ENCODE results near the gene MAPRE3.

MAPRE3 gene

DNA sequence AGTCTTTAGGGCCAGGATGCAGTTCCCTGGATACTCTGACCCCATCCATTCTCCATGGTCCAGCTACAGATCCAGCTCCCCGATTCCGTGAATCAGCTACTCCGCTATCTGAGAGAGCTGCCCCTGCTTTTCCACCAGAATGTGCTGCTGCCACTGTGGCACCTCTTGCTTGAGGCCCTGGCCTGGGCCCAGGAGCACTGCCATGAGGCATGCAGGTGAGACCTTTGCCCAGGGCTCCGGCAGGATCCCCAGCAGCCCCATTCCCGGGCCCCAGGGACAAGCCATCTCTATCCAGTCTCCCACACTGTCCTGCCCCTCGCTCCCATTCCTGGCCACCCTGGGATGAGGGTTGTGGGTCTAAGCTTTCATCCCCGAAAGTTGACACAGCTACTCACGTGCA is 69.8 kb downstream of the MAPRE3 start:
- no peak for DNase-seq (ENCODE audit: low read depth)

- no peak for DNase-seq (ENCODE audit: low read depth)
These were observed 71.3 kb downstream of the MAPRE3 start for GRCh38 chr2:27041752-27042151.

DNA sequence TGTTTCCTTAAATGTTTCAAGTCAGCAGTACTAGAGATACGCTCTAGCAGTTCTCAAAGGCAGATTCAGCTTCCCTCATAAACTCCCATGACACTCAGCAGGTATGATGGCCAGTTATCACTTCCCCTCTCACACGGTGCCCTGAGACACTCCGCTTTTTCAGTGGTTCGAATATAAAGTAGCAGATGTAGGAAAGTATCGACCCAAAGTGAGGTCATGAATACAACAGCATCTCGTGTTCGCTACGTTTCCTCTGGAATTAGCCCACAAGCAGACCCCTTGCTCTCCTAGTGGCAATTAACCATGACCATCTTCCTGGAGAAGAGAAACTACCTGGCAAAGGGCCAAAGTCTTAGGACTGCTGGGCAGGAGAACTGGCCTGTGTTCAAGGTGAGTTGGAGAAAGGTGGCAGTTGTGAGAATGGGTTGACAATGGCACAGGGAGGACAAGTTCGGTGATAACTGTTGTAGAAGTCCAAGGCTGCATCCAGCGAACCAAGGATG is 71.8 kb downstream of the MAPRE3 start:
- no peak for DNase-seq (ENCODE audit: low read depth)

DNA sequence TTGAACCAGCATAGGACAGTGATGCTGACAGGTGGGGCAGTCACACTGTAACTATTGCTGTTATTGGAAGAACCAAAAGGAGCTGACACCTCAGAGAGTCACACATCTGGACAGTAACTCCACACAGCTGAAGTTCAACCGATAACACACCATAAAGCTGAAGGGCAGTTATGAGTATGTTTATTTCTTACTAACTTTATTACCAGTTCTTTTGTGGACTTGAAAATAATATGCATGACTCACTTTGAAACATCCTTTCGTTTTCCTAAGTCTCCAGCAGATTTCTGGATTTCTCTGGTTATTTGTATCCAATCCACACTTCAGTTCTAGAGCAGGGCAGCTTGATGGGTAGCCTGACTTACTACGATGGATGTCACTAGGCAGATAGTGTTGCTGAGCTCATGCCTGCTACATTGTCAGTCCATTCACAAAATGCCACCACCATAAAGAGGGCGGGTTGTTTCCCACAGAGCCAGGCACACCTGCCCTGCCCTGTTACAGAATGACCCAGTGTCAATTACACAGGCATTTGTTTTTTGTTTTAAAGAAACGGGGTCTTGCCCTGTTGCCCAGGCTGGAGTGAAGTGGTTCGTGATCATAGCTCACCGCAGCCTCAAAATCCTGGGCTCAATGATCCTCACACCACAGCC is 72.7 kb downstream of the MAPRE3 start:
- DNase-seq (ENCODE audit: low read depth), result no peak

GRCh38 chr2:27049422-27050280 is 79.2 kb downstream of the MAPRE3 start:
- peak; percentile 42 for DNase-seq (ENCODE audit: low read depth)

DNA sequence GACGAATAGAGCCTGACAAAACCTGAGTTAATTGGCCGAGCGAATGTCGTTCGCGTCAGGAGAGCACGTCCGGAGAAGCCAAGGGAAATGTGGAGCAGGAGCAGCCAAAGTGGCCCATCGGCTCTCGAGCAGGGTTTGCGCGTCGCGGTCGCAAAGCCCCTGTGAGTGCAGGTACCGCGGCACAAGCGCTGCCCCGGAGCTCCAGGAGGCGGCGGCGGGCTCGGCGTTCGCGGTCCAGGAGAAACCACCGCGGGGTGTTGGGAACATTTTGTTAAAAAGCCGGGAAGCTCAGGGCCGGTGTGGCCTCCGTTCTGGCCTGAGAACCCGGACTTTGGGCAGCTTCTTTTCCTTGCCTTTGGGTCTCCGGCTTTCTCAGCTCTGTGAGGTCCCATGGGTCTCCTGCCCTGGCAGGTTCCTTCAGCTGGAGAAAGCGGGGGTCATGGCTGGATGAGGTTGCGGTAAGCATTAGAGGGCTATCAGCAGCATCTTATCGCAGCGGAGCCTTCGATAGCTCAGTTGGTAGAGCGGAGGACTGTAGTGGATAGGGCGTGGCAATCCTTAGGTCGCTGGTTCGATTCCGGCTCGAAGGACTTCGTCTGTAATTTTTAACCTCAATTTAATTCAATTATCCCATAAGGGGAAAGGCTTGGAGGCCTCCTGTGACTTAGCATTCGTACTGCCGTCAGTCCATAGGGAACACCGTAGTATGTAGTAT is 80.0 kb downstream of the MAPRE3 start:
- peak; percentile 84 for DNase-seq (ENCODE audit: low read depth)

GRCh38 chr2:27050996-27051901 is 80.8 kb downstream of the MAPRE3 start, which contains the start of gene AGBL5:
Gene AGBL5, plus strand, starts transcription at chr2:27051668. Its CDS starts 1,291 bp downstream, at chr2:27052959.
- DNase-seq (ENCODE audit: low read depth), result peak; percentile 90

DNA sequence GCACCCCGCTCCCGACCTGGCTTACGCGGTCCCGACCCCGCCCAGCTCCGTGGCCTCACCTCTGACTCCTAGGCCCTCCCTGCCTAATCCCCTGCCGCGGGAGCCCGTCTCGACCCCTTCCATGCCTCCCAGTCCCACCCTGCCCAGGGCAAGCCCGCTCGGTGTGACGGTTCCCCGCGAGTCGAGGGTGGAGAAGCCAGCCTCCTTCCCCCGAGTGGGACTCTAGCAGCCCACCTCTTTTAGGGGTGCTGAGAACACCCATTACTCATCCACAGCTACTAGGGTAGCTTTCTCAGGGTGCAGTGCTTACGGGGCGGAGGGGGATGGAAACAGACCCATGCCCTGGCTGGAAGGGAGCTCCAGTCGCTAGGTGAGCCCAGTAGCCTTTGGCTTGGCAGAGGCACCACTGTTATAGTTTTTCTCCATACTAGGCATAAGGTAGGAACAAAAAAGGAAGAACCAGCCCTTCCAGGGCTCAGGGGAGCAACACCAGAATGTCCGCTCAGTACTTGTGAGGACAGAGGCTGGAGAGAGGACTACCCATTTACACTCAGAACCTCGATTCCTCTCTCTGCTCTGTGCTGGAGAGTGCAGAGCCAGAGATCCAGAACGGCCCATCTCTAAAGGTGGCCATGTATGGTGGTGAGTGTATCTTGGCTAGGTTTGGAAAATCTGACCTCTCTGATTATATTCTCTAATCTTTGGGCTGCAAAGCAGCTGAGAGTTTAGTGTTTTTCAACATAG is 81.6 kb downstream of the MAPRE3 start:
- DNase-seq (ENCODE audit: low read depth), result no peak

- no peak for DNase-seq (ENCODE audit: low read depth)
These were observed 82.9 kb downstream of the MAPRE3 start for GRCh38 chr2:27053321-27053720.

- no peak for DNase-seq (ENCODE audit: low read depth)
These were observed 83.3 kb downstream of the MAPRE3 start for GRCh38 chr2:27053776-27054175.

GRCh38 chr2:27054721-27055120 is 84.3 kb downstream of the MAPRE3 start:
- no peak for DNase-seq (ENCODE audit: low read depth)

GRCh38 chr2:27057184-27057583 is 86.7 kb downstream of the MAPRE3 start:
- DNase-seq (ENCODE audit: low read depth), result no peak

GRCh38 chr2:27058210-27058609 is 87.8 kb downstream of the MAPRE3 start:
- DNase-seq (ENCODE audit: low read depth), result no peak

DNA sequence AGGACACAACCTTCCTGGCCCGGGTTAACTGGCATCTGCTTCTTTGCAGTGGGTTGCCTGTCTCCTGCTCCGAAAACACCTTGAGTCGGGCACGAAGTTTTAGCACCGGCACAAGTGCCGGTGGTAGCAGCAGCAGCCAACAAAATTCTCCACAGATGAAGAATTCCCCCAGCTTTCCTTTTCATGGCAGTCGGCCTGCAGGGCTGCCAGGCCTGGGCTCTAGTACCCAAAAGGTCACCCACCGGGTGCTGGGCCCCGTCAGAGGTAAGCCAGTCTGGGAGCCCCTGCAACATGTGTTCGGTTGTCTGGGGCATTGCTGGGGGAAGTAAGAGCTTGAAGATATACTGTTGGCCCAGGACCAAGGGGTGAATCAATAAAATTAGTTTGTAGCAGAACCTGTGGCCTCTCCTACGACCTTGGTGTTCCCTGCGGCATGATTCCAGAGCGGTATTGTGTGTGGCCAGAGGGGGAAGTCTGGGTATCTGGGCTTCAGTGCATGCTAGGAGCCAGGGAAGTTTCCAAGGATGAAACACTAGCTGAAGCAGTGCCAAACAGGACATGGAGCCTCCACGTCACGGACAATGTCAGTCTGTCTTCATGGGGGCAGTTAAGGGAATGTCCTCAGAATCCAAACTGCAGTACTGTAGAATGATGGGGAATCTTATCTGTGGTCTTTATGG is 88.8 kb downstream of the MAPRE3 start:
- no peak for DNase-seq (ENCODE audit: low read depth)

GRCh38 chr2:27060323-27060722 is 89.9 kb downstream of the MAPRE3 start:
- no peak for DNase-seq (ENCODE audit: low read depth)

DNA sequence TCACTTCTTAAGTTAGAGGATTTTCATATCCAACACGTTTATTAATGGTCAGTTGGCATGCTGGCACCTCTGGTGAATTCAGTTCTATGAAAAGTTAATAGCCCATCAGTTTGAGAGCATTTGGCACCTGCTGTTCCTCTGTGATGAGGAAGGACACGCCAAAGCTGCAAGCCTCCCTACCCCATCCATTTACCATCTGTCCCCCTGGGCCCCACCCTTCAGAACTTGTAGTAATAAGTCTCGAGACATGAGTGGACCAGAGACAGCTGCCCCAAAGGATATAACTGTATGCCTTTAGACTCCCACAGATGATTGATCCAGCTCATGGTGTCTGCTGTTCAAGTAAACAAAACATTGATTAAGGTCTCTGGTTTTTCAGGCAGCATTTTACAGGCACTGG is 94.7 kb downstream of the MAPRE3 start:
- no peak for DNase-seq (ENCODE audit: low read depth)

DNA sequence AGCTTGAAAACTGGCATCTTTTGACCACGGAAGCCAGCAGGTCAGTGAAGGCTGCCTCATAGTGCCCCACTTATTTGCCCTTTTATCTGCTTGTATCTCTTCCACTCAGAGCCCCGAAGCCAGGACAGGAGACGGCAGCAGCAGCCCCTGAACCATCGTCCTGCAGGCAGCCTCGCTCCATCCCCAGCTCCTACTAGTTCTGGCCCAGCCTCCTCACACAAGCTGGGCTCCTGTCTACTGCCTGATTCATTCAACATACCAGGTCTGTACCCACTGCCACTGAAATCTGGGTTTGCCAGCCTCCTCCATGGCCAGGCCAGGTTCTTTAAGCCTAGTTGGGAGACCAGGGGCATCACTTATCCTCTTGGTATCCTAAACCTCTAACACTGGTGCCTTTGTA is 96.9 kb downstream of the MAPRE3 start:
- DNase-seq (ENCODE audit: low read depth), result no peak

GRCh38 chr2:27069436-27069835 is 99.0 kb downstream of the MAPRE3 start:
- DNase-seq (ENCODE audit: low read depth), result no peak

GRCh38 chr2:27069961-27070618 is 99.7 kb downstream of the MAPRE3 start:
- no peak for DNase-seq (ENCODE audit: low read depth)
